ENCODE results near the gene NEK7. TPM values are rescaled to one million over a fixed set of nuclear protein-coding genes. Genes with fewer than 3 reads are reported as not detected.

The NEK7 gene
- total and polyA plus RNA-seq, 2 of the 8 experiments (the other 6 are each of a cell fraction or from before 2014, with no cell fraction given): 5.1 to 10.0 TPM

GRCh38 chr1:198116069-198116468 is 40.7 kb upstream of the NEK7 start:
- Histone ChIP-seq H3K23ac (ENCODE audit: insufficient read length) (no peak overlapping the region), H4K91ac (replicated peaks; ENCODE audit: insufficient read length, low read length) (no peak overlapping the region), H3K27me3 (replicated peaks in 1 of 4; ENCODE audit: control insufficient read depth in 3 of 4, extremely low read depth in 1 of 4, insufficient read depth in 3 of 4, low read length in 3 of 4) (no peaks in the 10 kb centered on the region), H3K36me3 (ENCODE audit: control insufficient read depth in 2 of 4, insufficient read depth in 4 of 4, low read length in 3 of 4) (no peaks in the 10 kb centered on the region), H4K5ac (ENCODE audit: insufficient read length, low read depth, low read length) (no peak overlapping the region), H3K4me3 (ENCODE audit: extremely low read depth in 1 of 4, insufficient read depth in 2 of 4, low read depth in 3 of 4, low read length in 4 of 4) (no peak overlapping the region), H3K9ac (replicated peaks in 1 of 4; ENCODE audit: extremely low read depth in 1 of 4, low read depth in 3 of 4, low read length in 3 of 4) (no peak overlapping the region), H2BK20ac (ENCODE audit: low read length) (no peak overlapping the region), H3K23me2 (ENCODE audit: low read depth, low read length) (no peaks in the 10 kb centered on the region; the same call in 1 of the 2 replicates), H3K14ac (ENCODE audit: insufficient read length) (no peak overlapping the region), H3K18ac (ENCODE audit: extremely low read depth, low read length) (no peak overlapping the region), H3K79me2 (ENCODE audit: control insufficient read depth in 1 of 2, insufficient read depth in 2 of 2, low read length in 2 of 2) (no peaks in the 10 kb centered on the region), H2BK5ac (ENCODE audit: low read depth, low read length) (no peak overlapping the region), H4K20me1 (replicated peaks in 1 of 2; ENCODE audit: control insufficient read depth in 1 of 2, insufficient read depth in 2 of 2, low read length in 2 of 2) (no peaks in the 10 kb centered on the region), H3K9me3 (ENCODE audit: insufficient read depth in 2 of 2, low read depth in 1 of 2, low read length in 1 of 2) (no peaks in the 10 kb centered on the region), H3K4ac (replicated peaks; ENCODE audit: insufficient read length, low read depth, low read length) (no peak overlapping the region), H2BK12ac (ENCODE audit: low read depth, low read length) (no peak overlapping the region), H2BK15ac (ENCODE audit: low read length) (no peak overlapping the region), H3K27ac (ENCODE audit: low read depth, low read length) (no peak overlapping the region), H3K4me2 (ENCODE audit: insufficient read depth in 1 of 2, low read depth in 2 of 2, low read length in 2 of 2) (no peak overlapping the region), H2AK5ac (ENCODE audit: low read depth, low read length) (no peak overlapping the region), H3K4me1 (replicated peaks in 1 of 4; ENCODE audit: control insufficient read depth in 3 of 4, insufficient read depth in 4 of 4, low read length in 3 of 4) (no peaks in the 10 kb centered on the region), H2AFZ (ENCODE audit: low read length) (no peak overlapping the region), H2BK120ac (replicated peaks; ENCODE audit: low read depth, low read length) (no peak overlapping the region), H3K79me1 (ENCODE audit: low read depth, low read length) (no peaks in the 10 kb centered on the region), H4K8ac (ENCODE audit: extremely low read depth, insufficient read depth, low read length) (no peak overlapping the region), H3K56ac (replicated peaks; ENCODE audit: insufficient read length, low read depth, low read length) (no peak overlapping the region)
- CTCF ChIA-PET (ENCODE audit: partially characterized antibody): interaction anchor here (0.7 to 0.9 kb wide), 2 partner anchors 9 to 348 kb away, joined by 3 read pairs; no protein-coding TSS in a partner anchor
- 95% methylated on average over 1 of the region's 1 CpG; no CpG with 5 or more reads in 1 of the 2 experiments for WGBS, 2 experiments (ENCODE audit: extremely low coverage in 1 of 2, insufficient coverage in 1 of 2, insufficient read length in 1 of 2, insufficient replicate concordance in 2 of 2, low coverage in 1 of 2, low lambda C conversion rate in 2 of 2, missing lambda C conversion rate in 1 of 2)
- DNase-seq (ENCODE audit: low read depth in 1 of 2, low spot score in 2 of 2): no peak
- no peak for FAIRE-seq
- no peak for TF ChIP-seq JUND (IDR thresholded peaks at IDR 0.05; ENCODE audit: low read length)
- no peak for TF ChIP-seq KDM4A (IDR thresholded peaks at IDR 0.05; ENCODE audit: low read depth, low read length, severe bottlenecking)
- TF ChIP-seq POLR2A (IDR thresholded peaks at IDR 0.05; ENCODE audit: control extremely low read depth in 1 of 2, low read depth in 2 of 2, low read length in 2 of 2): no peak
- TF ChIP-seq HDAC2 (IDR thresholded peaks at IDR 0.05; ENCODE audit: borderline replicate concordance in 1 of 2, low read depth in 2 of 2, low read length in 2 of 2): no peak
- TF ChIP-seq USF2 (IDR thresholded peaks at IDR 0.05; ENCODE audit: low read length): no peak
- no peak for TF ChIP-seq RAD21 (IDR thresholded peaks at IDR 0.05 in 1 of 2, conservative IDR thresholded peaks at IDR 0.05 in 1 of 2; ENCODE audit: low read depth in 2 of 2, low read length in 2 of 2)
- no peak for TF ChIP-seq RBBP5 (IDR thresholded peaks at IDR 0.05; ENCODE audit: borderline replicate concordance, low read depth, low read length)
- TF ChIP-seq MAFK (IDR thresholded peaks at IDR 0.05; ENCODE audit: low read depth, low read length): no peak
- no peak for TF ChIP-seq CHD1 (IDR thresholded peaks at IDR 0.05; ENCODE audit: low read depth, low read length)
- no peak for TF ChIP-seq SRF (IDR thresholded peaks at IDR 0.05; ENCODE audit: low read depth, low read length)
- no peak for TF ChIP-seq ASH2L (IDR thresholded peaks at IDR 0.05; ENCODE audit: low read length)
- no peak for TF ChIP-seq TEAD4 (IDR thresholded peaks at IDR 0.05; ENCODE audit: low read depth, low read length)
- no peak for TF ChIP-seq BRCA1 (IDR thresholded peaks at IDR 0.05; ENCODE audit: low read depth, low read length)
- no peak for TF ChIP-seq TAF7 (optimal IDR thresholded peaks at IDR 0.05; ENCODE audit: borderline replicate concordance, low read depth, low read length)
- POLR2A ChIA-PET (ENCODE audit: partially characterized antibody): no interaction called here

All from H1 (cell line).